ENCODE measurements around the gene NOS2.
"Not testable (repeated sequence)": the region's sequence is repeated elsewhere in the genome, so short reads cannot be mapped to it uniquely, and the experiment has no call there.

Gene NOS2

GRCh38 chr17:27800522-27800921 lies at the start of gene NOS2:
NOS2 (minus strand) TSS chr17:27800529; CDS start chr17:27798809, 1,720 bp downstream.
- no peak for DNase-seq (ENCODE audit: low read depth)

GRCh38 chr17:27849474-27850185 lies 49.3 kb upstream of the NOS2 start:
- DNase-seq (ENCODE audit: low read depth) = no peak

DNA sequence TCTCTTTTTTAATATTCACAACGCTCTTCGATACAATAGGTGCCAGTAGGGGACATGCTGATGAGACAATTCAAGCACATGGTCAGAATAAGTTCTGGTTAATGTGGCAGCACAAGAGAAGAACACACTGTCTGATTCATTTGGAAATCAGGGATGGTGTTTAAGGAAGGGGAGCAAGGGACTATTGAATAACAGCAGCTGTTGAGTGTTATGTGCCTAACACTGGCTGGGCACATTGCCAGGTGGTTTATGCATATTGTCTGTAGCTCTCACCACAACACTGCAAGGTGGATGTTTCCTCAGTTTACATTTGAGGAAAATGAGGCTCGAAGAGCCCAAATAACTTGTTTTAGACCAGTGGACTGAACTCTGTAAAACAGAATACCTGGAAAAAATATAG lies 48.6 kb upstream of the NOS2 start:
- no peak for DNase-seq (ENCODE audit: low read depth)

GRCh38 chr17:27846808-27847307 lies 46.5 kb upstream of the NOS2 start:
- DNase-seq (ENCODE audit: low read depth) = not testable (repeated sequence)

DNA sequence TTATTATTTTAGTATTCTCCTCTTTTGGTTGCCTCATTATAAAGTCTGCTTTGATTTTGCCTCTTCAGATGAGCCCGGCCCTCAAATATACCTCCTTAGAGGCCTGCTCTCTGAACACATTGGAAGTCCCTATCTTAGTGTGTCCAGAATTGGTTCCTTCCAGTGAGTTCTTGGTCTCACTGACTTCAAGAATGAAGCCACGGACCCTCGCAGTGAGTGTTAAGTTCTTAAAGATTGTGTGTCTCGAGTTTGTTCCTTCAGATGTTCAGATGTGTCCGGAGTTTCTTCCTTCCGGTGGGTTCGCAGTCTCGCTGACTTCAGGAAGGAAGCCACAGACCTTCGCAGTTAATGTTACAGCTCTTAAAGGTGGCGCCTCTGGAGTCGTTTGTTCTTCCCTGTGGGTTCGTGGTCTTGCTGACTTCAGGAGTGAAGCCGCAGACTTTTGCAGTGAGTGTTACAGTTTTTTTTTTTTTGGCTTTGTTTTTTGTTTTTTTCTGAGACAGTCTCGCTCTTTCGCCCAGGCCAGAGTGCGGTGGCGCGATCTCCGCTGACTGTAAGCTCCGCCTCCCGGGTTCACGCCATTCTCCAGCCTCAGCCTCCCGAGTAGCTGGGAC lies 45.8 kb upstream of the NOS2 start:
- DNase-seq (ENCODE audit: low read depth) = peak; percentile 25

GRCh38 chr17:27845264-27846041 lies 45.1 kb upstream of the NOS2 start:
- DNase-seq (ENCODE audit: low read depth) = no peak

DNA sequence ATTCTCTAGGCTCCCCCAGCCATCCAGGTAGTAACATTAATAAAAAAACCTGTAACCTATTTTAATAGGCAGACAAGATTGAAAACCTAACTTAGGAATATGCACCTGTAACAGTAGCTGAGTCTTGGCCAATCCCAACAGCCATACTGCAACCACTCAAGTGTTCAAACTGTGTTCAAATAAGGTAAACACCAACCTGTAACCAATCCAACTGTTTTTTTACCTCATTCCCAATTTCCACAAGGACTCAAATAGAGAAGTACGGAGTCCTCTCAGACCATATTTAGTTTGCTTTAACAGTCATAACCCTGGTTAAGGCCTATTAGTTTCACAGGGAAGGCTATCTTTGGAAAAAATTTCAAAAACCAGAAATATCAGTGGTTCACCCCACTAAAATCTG lies 40.4 kb upstream of the NOS2 start:
- no peak for DNase-seq (ENCODE audit: low read depth)

GRCh38 chr17:27840406-27840678 lies 40.0 kb upstream of the NOS2 start:
- not testable (repeated sequence) for DNase-seq (ENCODE audit: low read depth)

DNA sequence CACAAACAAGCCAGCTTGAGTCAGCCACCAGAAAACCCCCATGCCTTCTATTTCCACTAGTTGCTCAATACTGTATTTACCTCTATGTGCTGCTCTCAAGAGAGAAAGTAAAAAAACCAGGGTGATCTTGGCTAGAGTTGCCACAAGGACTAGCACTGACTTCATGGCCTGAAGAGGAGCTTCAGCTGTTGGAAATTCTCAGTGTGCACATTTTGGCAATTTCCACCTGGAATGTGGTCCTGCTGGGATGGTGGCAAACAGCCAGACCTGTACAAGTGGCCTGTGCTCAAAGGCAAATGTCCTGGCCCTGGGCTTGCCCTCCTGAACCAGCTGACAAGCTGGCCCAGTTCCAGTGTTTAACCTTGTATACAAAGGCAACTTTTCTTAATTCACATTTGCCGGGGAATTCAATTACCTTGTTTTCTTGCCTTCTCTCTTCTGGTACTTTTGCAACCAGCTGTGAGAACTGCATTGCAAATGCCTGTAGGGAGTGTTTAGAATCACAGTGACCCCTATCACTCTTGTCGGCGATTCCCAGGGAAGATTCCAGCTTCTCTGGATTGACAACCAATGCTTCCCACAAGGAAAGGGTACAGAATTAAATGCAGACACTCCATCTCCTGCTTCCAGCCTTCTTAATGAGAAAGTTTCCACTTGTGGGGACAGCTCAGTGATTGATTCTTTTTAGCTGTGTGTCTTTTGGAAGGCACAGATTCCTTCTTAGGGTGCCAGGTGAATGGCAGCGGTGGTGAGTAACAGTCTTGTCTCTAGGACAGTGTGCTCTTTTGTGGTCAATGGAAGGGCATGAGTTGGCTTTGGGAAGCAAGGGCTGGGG lies 39.5 kb upstream of the NOS2 start:
- DNase-seq (ENCODE audit: low read depth) = not testable (repeated sequence)

DNA sequence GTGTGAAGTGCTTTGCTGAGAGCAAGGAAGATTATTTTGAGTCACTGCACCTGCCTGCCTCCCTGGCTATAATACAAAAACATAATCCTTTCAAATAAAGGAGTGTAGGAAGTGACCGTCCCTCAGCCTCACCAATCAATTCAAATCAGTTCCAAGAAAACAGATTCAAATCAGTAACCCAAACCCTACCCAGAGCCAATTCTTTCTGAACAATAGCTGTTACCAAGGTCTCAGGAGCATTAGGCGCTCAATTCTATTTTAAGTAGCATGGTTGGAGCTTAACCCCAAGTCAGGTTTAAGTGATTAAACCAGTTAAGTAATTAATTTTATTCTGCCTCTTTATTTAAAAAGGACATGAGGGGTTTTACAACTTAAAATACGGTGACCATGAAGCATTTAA lies 38.3 kb upstream of the NOS2 start:
- DNase-seq (ENCODE audit: low read depth) = not testable (repeated sequence)

DNA sequence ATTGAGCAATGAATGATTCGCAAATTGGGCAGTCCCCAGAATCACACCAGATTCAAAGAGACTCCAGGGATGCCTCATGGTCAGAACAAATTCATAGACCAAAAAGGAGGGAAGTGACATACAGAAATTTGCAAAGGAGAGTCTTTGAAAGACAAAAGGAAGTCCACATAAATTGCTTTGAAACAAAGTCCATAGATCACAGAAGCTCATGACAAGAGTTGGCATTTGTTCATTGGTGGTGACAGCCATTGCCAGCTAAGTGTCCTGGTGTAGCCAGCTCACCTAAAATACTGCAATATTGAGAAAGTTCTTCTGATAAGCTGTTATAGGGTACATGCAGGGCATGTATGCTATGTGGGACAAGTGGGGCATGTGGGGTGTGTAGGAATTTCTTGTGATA lies 37.4 kb upstream of the NOS2 start:
- DNase-seq (ENCODE audit: low read depth) = not testable (repeated sequence)

DNA sequence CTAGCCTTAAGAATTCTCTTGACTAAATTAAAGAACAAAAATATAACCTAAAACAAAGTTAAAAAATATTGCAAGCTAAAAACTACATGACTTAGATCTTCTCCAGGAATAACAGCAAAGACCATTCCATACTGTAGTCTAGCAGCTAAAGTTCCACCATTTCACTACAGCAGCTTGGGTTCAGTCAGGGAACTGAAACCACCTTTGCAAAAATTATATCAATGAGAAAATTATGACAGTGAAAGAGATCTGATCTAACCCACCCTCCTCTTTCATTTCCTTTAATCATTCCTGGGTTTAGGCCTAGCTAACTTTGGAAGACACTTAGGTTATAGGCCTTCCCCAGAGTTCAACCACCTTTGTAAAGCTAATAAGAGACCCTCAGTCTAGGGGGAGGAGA lies 36.3 kb upstream of the NOS2 start:
- no peak for DNase-seq (ENCODE audit: low read depth)

DNA sequence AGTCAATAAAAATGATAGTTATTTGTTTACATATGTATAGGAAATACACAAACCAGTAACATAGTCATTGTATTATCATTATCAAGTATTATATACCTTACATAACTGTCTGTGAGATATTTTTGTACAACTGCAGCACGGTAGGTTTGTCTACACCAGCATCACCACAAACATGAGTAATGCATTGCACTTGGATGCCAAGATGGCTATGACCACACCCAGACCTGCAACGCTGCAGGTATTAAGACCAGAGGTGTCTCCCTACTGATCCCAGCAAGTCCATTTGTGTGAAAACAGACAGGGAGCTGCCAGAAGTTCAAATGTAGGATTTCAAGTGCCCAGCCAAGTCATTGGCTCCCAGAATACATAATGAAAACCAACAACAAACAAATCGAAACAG lies 34.2 kb upstream of the NOS2 start:
- no peak for DNase-seq (ENCODE audit: low read depth)

- DNase-seq (ENCODE audit: low read depth) = no peak
Measured at GRCh38 chr17:27832831-27833230, 32.5 kb upstream of the NOS2 start.

DNA sequence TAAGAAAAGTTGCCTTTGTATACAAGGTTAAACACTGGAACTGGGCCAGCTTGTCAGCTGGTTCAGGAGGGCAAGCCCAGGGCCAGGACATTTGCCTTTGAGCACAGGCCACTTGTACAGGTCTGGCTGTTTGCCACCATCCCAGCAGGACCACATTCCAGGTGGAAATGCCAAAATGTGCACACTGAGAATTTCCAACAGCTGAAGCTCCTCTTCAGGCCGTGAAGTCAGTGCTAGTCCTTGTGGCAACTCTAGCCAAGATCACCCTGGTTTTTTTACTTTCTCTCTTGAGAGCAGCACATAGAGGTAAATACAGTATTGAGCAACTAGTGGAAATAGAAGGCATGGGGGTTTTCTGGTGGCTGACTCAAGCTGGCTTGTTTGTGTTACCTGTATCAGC lies 29.6 kb upstream of the NOS2 start:
- DNase-seq (ENCODE audit: low read depth) = not testable (repeated sequence)

- DNase-seq (ENCODE audit: low read depth) = not testable (repeated sequence)
Measured at GRCh38 chr17:27829143-27829711, 28.9 kb upstream of the NOS2 start.

DNA sequence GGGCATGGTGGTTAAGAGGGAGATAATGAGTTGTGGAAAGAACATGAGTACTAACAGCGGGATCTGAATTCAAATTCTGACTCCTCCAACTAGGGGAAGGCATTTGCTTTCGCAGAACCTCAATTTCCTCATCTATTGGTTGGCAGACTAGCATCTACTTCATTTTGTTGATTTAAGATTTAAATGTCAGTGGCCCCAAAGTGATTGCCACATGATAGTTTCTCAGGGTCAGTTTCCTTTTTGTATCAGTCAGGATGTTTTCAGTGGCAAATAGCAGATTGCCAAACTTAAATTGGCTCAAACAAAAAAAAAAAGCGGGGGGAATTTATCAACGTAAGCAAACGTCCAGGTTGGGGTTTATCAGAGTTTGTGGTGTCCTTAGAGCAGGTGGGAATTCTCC lies 25.1 kb upstream of the NOS2 start:
- no peak for DNase-seq (ENCODE audit: low read depth)

DNA sequence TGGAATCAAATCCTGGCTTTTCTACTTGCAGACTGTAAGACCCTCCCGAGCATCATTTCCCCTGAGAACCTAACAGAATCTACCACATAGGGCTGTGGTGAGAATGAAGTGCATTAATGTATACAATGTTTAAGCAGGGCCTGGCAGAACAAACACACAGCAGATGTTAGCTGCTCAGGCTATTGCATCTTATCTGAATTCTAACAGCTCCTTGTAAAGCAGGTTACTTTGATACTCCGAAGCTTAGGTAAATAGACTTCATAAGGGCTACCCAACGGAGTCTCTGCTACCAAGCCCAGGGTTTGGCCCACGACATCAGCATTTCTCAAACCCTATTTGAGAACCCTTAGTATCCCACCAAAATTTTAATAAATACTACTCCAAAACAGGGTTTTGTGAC lies 24.4 kb upstream of the NOS2 start:
- no peak for DNase-seq (ENCODE audit: low read depth)

- DNase-seq (ENCODE audit: low read depth) = no peak
Measured at GRCh38 chr17:27824176-27824715, 23.9 kb upstream of the NOS2 start.

DNA sequence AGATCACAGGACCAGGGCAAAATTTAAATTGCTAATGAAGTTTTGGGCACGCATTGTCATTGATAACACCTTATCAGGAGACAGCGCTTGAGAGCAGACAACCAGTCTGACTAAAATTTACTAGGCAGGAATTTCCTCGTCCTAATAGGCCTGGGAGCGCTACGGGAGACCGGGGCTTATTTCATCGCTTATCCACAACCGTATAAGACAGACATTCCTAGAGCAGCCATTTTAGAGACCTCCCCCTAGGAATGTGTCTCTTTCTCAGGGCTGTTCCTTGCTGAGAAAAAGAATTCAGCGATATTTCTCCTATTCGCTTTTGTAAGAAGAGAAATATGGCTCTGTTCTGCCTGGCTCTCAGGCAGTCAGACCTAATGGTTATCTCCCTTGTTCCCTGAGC lies 21.8 kb upstream of the NOS2 start:
- DNase-seq (ENCODE audit: low read depth) = not testable (repeated sequence)

- no peak for DNase-seq (ENCODE audit: low read depth)
Measured at GRCh38 chr17:27821318-27821717, 21.0 kb upstream of the NOS2 start.

DNA sequence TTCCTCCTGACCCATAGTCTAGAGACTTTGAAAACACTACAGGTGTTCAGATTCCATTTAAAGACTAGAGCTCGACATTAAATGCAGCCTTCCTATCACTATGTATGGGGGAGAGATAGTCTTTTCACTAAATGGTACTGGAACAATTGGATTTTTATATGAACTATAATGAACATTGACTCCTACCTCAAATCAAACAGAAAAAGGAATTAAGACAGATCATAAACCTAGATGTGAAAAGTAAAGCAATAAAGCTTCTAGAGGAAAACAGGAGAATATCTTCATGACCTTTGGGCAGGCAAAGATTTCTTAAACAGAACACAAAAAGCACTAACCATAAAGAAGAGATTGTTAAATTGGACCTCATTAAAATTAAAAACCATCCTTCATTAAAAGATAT lies 18.8 kb upstream of the NOS2 start:
- no peak for DNase-seq (ENCODE audit: low read depth)
